Spleen (tissue), 7 donors: ENCODE results near the gene SOX8.

Experiments used
- POLR2A ChIP-seq, 3 donors: fragments of 450-650 bp; IDR thresholded peaks; one replicate each; pipeline ENCODE4 v1.5.1; 2017; ENCODE audit warnings: antibody characterized with exemption in 3 of 3, mild to moderate bottlenecking in 1 of 3
- TF ChIP-seq, protein P1 (sequence below), 11 experiments: fragments of 200-600 bp in 7 of 11; fragments of 450-650 bp in 4 of 11; sonication (generic) in 4 of 11; IDR thresholded peaks in 8 of 11; conservative IDR thresholded peaks in 3 of 11; 1 replicate in 7 of 11; 2 replicates in 4 of 11; pipeline versions ENCODE4 v1.4.0 to v1.8.0; 2016 to 2021; ENCODE audit warnings: antibody characterized with exemption in 11 of 11, inconsistent platforms in 4 of 11, mild to moderate bottlenecking in 1 of 11
- donor health status: DM: no; HTN: no; CAD: no; lungs with moderate emphysema.
- donor health status: DM: no; HTN: no; CAD: no.
- donor health status: DM: no; HTN: no; CAD: no.

DNA sequence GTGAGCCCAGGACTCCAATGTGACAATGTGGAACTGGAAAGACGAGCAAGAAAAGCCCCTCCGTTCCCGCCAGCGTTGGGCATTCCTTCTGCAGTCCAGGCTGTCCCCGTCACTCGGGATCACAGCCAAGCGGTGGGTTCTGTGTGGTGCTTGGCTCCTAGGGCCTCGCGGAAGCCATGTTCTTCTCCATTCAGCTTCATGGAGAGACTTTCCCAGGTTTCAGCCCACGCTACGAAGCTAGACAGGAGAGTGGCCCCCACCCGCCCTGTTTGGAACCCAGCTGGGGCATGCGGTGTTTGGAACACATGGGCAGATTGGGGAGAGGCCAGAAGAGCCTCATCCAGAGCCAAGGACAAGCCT is 16.6 kb upstream of the SOX8 start:
- TF ChIP-seq POLR2A (IDR thresholded peaks at IDR 0.05), result no peak
- TF ChIP-seq, protein P1, sequence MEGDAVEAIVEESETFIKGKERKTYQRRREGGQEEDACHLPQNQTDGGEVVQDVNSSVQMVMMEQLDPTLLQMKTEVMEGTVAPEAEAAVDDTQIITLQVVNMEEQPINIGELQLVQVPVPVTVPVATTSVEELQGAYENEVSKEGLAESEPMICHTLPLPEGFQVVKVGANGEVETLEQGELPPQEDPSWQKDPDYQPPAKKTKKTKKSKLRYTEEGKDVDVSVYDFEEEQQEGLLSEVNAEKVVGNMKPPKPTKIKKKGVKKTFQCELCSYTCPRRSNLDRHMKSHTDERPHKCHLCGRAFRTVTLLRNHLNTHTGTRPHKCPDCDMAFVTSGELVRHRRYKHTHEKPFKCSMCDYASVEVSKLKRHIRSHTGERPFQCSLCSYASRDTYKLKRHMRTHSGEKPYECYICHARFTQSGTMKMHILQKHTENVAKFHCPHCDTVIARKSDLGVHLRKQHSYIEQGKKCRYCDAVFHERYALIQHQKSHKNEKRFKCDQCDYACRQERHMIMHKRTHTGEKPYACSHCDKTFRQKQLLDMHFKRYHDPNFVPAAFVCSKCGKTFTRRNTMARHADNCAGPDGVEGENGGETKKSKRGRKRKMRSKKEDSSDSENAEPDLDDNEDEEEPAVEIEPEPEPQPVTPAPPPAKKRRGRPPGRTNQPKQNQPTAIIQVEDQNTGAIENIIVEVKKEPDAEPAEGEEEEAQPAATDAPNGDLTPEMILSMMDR (IDR thresholded peaks at IDR 0.05 in 8 of 11, conservative IDR thresholded peaks at IDR 0.05 in 3 of 11), result no peak
